Activated CD4-positive, alpha-beta T cell treated with anti-CD3 and anti-CD28 coated beads, Interleukin-2, Interleukin-4, amounts not matched to agents 100 ng/mL and 50 ng/mL, durations not matched to agents 16 hours and 8 hours (primary cell): Measurements from ENCODE around the gene PCSK5.
A peak's percentile ranks its signal among the peaks of the same experiment; 100 is the strongest.

Experiments used
- DNase-seq: peaks from one replicate; pipeline ENCODE4 v3.0.0-alpha.2; 2020; ENCODE audit warnings: low spot score

PCSK5 gene

GRCh38 chr9:76138360-76138759 is 247.9 kb downstream of the PCSK5 start:
- DNase-seq: no peak

- no peak for DNase-seq
Observed at GRCh38 chr9:76143834-76144233, 253.4 kb downstream of the PCSK5 start.

- no peak for DNase-seq
Observed at GRCh38 chr9:76150013-76150412, 259.5 kb downstream of the PCSK5 start.

GRCh38 chr9:76151267-76151666 is 260.8 kb downstream of the PCSK5 start:
- no peak for DNase-seq

DNA sequence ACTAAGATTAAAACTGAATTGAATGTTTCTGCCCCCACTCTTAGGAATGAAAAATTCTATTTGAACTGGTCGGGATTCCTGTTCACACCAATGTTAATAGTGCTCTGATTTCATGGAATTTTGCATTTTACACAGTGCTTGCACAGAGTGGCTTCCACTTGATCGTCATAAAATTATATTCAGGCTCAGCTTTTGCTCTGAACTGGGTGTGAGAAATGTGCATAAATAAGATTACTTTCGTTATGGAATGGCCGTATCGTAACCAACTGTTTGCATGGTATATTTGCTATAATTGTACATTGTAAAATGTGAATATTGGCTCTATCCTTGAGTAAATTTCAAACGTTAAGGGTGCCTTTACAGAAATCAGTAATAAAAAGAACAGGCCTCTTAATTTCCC is 262.9 kb downstream of the PCSK5 start:
- DNase-seq: no peak

- DNase-seq: no peak
Observed at GRCh38 chr9:76153902-76154629, 263.6 kb downstream of the PCSK5 start.

GRCh38 chr9:76155361-76155760 is 264.9 kb downstream of the PCSK5 start:
- no peak for DNase-seq

GRCh38 chr9:76158713-76159112 is 268.2 kb downstream of the PCSK5 start:
- no peak for DNase-seq

DNA sequence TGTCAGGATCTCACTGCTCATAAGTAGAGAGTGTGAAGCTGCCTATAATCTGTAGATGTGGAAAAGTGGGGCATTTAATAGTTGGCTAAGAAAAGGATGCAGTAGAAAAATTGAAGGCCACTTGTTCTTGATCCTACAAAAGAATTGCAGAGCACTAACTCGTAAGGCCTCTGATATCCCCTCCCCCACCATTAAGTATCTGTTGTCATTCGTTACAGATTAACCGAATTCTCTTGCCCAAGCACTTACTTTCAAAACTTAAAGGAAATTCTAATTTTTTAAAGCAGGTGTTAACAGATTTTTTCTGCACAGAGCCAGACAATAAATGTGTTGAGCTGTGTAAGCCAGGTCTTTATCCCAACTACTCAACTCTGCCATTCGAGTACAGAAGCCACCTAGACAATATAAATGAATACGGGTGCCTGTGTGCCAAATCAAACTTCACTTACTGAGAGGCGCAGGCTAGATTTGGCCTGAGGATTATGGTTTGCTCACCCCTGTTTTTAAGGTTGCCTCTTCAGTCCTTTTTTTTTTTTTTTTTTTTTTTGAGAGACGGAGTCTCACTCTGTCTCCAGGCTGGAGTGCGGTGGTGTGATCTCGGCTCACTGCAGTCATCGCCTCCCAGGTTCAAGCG is 268.9 kb downstream of the PCSK5 start:
- DNase-seq: no peak

- no peak for DNase-seq
Observed at GRCh38 chr9:76161106-76161505, 270.6 kb downstream of the PCSK5 start.

- no peak for DNase-seq
Observed at GRCh38 chr9:76161541-76161940, 271.1 kb downstream of the PCSK5 start.

DNA sequence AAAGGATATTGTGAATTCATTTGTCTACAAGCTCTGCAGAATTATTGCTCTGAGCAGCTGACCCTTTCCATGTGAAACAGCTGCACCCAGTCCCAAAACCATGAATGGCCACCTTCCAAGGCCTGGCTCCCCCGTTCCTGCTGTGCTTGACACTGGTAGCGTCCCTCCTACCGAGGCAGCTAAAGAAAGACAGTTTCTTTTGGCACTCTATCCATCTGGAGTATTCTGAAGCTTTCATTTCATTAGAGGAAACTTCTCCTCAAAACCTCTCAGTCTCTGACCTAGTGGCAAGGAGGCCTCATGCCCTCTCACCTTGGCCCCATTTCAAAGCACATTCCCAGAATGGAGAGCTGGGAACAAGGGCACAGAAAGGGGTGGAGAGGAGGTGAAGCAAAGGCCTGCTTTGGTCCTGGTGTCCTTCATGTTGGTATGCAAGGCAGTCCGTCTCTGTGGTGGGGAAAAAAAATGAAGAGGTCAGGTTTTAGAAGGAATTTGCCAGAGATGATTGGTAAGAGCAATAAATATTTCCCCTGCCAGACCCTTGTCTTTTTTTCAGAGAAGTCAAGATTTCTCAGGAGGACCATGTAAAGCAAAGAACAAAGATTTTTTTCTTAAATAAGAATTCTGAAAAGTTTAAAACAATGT is 271.7 kb downstream of the PCSK5 start:
- DNase-seq: no peak

DNA sequence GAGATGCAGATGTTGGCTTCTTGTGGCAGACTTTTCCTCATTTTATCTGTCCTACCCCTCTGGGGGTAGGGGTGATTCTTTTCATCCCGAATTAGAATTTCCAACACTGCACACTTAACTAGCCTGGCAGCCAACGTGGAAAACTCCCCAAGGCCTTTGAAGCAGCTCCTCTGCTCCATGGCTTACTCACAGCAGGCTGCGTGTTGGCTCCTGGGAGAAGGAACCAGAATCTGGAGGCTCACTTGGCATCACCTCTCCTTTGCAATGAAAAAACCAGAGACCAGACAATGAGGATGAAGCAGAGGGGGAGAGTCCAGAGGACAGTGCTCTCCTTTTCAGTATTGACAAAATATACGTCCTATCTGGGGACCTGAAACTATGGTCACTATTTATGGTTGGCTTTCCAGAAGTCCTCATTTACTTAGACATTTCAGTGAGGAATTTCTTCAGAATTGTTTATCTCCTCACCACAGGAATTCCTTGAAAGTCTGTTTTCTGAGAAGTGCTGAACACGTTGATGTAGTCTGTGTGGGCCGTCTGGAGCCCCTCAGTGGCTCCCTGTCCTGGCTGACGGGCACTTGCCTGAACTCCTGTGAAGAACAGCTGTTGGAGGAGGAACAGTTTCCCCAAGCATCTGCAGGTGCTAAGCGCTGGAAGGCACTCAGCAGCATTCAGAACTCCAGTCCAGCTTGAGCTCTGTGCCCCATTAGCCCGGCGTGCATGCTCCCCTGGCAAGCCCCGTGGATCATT is 272.5 kb downstream of the PCSK5 start:
- DNase-seq: no peak

GRCh38 chr9:76166526-76166925 is 276.1 kb downstream of the PCSK5 start:
- DNase-seq: no peak

DNA sequence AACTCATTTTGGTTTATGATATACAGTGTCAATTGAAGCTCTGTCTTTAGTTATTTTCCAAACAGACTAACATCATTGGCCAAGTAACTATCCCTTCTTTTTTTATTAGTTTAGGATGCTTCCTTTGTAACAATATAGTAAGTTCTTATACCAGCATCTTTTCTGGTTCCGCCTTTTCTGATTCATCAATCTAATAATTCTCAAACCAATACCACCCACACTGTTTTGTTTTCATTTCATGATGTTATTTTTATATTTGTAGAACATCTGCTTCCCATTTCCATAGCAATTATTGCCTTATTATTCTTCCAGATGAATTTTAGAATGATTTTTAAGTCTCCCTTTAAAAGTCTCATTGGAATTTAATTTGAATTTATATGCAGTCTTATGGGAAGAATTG is 285.7 kb downstream of the PCSK5 start:
- no peak for DNase-seq

DNA sequence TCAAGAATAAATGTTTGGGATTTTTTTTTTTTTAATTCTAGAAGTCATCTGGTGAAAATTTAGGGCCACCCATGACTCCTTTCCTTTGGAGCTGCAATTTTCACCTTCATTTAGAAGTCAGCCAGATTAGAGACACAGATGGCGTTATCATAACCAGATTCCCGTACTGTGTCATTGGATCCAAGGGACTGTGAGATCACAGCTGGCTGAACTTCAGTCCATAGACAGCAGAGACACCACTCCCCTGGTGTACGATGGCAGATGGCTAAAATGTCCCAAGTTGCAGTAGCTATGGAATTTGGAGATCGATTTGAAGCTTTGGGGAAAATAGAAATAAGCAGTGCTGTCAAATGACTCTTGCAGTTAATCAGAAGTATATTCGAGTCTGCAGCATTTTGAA is 287.5 kb downstream of the PCSK5 start:
- DNase-seq: no peak

DNA sequence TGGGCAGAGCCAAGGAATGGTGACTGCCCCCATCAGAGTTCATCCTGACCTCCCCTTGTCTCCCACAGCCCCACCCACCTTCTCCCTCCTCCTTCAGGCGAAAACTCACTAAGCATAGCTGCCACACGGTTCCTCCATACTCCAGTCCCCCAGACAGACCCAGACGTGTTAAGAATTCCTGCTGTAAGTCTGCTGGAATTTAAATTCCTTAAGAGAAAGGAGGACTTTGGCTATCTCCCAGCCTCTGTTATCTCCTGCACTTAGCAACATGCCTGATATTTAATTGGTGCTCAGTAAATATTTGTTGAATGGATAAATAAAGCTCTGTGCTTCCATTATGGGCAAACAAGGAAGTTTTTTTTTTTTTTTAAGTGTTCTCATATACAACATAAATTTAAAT is 290.1 kb downstream of the PCSK5 start:
- no peak for DNase-seq

DNA sequence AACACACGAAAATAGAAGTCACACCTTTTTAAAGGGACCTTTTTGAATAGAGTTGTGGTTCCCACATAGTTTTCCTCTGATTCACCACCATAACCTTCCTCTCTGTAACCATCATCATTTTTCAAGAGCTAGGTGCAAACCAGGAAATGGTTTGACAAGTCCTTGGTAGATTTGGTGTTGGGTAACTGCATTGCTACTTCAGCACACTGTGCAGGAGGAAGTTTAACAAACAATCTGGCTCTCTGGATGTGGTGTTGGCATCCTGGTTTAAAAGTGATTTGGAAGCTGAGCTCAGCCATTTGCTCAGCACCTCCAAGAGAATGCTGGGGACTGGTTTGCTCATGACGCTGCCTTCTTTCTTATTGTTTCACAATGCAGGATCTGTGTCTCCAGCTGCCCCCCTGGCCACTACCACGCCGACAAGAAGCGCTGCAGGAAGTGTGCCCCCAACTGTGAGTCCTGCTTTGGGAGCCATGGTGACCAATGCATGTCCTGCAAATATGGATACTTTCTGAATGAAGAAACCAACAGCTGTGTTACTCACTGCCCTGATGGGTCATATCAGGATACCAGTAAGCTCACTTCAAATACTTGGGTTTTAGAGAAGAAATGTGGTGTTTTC is 290.7 kb downstream of the PCSK5 start:
- DNase-seq: peak; percentile 64

DNA sequence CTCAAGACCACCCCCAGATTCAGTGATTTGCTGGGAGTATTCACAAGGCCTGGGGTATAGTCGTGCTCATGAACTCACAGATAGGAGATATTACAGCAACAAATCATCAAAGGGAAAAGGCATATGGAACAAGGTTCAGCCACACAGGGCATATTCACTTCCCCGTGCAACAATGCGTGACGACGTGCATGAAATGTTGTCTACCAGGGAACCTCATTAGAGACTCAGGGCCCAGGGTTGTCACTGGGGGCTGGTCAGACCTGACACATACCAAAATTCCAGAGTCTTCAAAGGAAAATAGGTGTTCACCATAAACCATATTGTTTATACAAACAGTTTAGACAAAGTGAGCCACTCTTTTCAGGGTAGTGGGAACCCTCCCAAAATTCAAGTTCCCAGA is 291.3 kb downstream of the PCSK5 start:
- DNase-seq: no peak

DNA sequence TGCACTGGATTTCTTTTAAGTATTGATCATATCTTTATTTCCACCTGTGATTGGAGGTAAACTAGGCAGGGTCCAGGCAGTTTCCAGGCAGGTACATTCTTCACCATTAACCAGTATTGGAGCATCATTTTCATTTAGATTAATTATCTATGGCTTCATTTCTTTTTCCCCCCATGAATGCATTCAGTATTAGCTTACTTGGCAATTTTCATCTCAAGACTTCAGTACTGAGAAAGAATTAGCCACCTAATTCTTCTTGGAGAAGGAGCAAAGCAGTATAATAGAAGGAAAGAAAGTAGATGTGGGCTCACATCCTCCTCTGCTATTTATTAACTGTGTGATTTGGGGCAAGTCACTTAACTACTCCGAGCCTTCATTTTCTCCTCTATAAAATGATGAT is 295.0 kb downstream of the PCSK5 start:
- no peak for DNase-seq

- DNase-seq: no peak
Observed at GRCh38 chr9:76188286-76188685, 297.8 kb downstream of the PCSK5 start.

- DNase-seq: no peak
Observed at GRCh38 chr9:76188905-76189304, 298.4 kb downstream of the PCSK5 start.
